K562 (cell line): Measurements from ENCODE around the gene IBA57.

Source experiments
- CTCF ChIP-seq, 3 experiments: IDR thresholded peaks in 2 of 3; conservative IDR thresholded peaks in 1 of 3; 2 replicates each; pipeline ENCODE4 v1.5.1; 2011 to 2012; ENCODE audit warnings: low read length in 3 of 3, mild to moderate bottlenecking in 3 of 3, control low read depth in 2 of 3, improper control_type of control experiment in 1 of 3, inconsistent platforms in 1 of 3, low read depth in 1 of 3, mixed read lengths in 1 of 3, moderate library complexity in 1 of 3; ENCODE audit not compliant: insufficient read depth in 2 of 3
- EZH2 ChIP-seq: IDR thresholded peaks from 2 replicates; pipeline ENCODE4 v1.6.1; 2012; ENCODE audit warnings: low read depth, mild to moderate bottlenecking, inconsistent platforms, low read length, borderline replicate concordance
- RBFOX2 ChIP-seq: fragments of 200-400 bp; formaldehyde crosslinking; IDR thresholded peaks from 2 replicates; pipeline ENCODE4 v1.6.1; 2017; ENCODE audit warnings: low read depth, mild to moderate bottlenecking, low read length, moderate library complexity
- RFX1 ChIP-seq: fragments of 450-650 bp; IDR thresholded peaks from 2 replicates; pipeline ENCODE4 v1.6.1; 2016; ENCODE audit warnings: mild to moderate bottlenecking, moderate library complexity
- ZFP1 ChIP-seq: fragments of 450-650 bp; formaldehyde crosslinking; IDR thresholded peaks from 2 replicates; pipeline ENCODE4 v1.4.0; 2020; ENCODE audit warnings: mild to moderate bottlenecking, mixed read lengths

DNA sequence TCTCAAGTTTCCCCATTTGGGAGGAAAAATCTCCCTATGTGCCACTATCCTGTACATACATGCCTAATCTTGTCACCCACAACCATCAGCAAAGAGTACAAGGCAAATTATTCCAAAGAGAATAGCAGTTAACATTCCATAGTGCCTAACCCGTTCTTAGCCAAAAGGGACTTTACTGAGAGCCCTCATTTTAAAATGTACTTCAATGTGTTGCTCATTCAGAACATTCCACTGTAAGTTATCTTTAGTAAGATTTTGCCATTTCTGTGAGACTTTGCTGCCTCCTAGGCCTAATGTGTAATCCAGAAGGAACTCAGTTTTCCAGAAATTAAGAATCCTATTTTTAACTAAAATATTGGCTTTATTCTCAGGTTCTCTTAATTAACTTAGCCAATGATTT is 45.3 kb upstream of the IBA57 start:
- no peak for TF ChIP-seq ZFP1 (CRISPR knock-in tag)
- TF ChIP-seq RFX1, result no peak
- TF ChIP-seq RBFOX2, result no peak
- no peak for TF ChIP-seq EZH2
- no peak; a peak in 1 of 6 replicates for TF ChIP-seq CTCF (IDR thresholded peaks at IDR 0.05 in 2 of 3, conservative IDR thresholded peaks at IDR 0.05 in 1 of 3; ENCODE audit: insufficient read depth in 2 of 3, low read depth in 1 of 3, low read length in 3 of 3)
